Measurements from ENCODE around the gene SRBD1.

- TF ChIP-seq CTCF (IDR thresholded peaks at IDR 0.05), result no peak
- no peak for TF ChIP-seq EP300 (IDR thresholded peaks at IDR 0.05; ENCODE audit: low read depth)
Measured at GRCh38 chr2:45605116-45605515, 6.0 kb downstream of the SRBD1 start.

All from transverse colon (tissue), 3 donors.